ENCODE measurements around the gene GIMAP1.

GRCh38 chr7:150746921-150747320 lies 30.5 kb downstream of the GIMAP1 start:
- no peak for TF ChIP-seq EP300 (IDR thresholded peaks at IDR 0.05; ENCODE audit: borderline replicate concordance)
- TF ChIP-seq REST (IDR thresholded peaks at IDR 0.05; ENCODE audit: low read depth): no peak
- no peak for TF ChIP-seq RAD21 (IDR thresholded peaks at IDR 0.05; ENCODE audit: low read depth)
- no peak for TF ChIP-seq CEBPB (IDR thresholded peaks at IDR 0.05)
- TF ChIP-seq TAF1 (IDR thresholded peaks at IDR 0.05; ENCODE audit: low read depth): no peak
- TF ChIP-seq NFIC (IDR thresholded peaks at IDR 0.05): no peak
- TF ChIP-seq EGR1 (IDR thresholded peaks at IDR 0.05): no peak
- TF ChIP-seq MAX (IDR thresholded peaks at IDR 0.05): no peak
